Upper lobe of left lung (tissue), 6 donors: ENCODE measurements around the gene BFAR. TPM values are rescaled to one million over a fixed set of nuclear protein-coding genes. Genes with fewer than 3 reads are reported as not detected.

Experiments used
- ATAC-seq, 2 donors: fragments of 200-7000 bp; cut with Tn5 transposase; one replicate each; pipeline ENCODE4 v1.9.1; 2022; ENCODE audit warnings: mild to moderate bottlenecking in 2 of 2, moderate library complexity in 2 of 2; ENCODE audit not compliant: low FRiP score in 2 of 2
- DNase-seq, 2 donors: peaks; one replicate each; pipeline ENCODE4 v3.0.0-alpha.2; 2019 to 2020
- H3K27ac ChIP-seq, 4 donors: fragments of 200-600 bp; sonication (generic); one replicate each; pipeline ENCODE4 v1.5.1; 2016 to 2019
- H3K27me3 ChIP-seq, 4 donors: fragments of 200-600 bp; sonication (generic); one replicate each; pipeline ENCODE4 v1.5.1; 2017 to 2019
- H3K36me3 ChIP-seq, 4 donors: fragments of 200-600 bp; sonication (generic); one replicate each; pipeline ENCODE4 v1.5.1; 2016 to 2019
- H3K4me1 ChIP-seq, 4 donors: fragments of 200-600 bp; sonication (generic); one replicate each; pipeline ENCODE4 v1.5.1; 2018 to 2019
- H3K4me3 ChIP-seq, 4 donors: fragments of 200-600 bp; sonication (generic); one replicate each; pipeline ENCODE4 v1.5.1; 2017 to 2019; ENCODE audit warnings: mild to moderate bottlenecking in 2 of 4, moderate library complexity in 1 of 4
- H3K9me3 ChIP-seq, 4 donors: fragments of 200-600 bp; sonication (generic); one replicate each; pipeline ENCODE4 v1.5.1; 2018 to 2019
- CTCF ChIP-seq, 6 experiments: fragments of 450-650 bp in 4 of 6; fragments of 200-600 bp in 2 of 6; sonication (generic) in 2 of 6; IDR thresholded peaks; one replicate each; pipeline ENCODE4 v1.5.1; 2016 to 2019; ENCODE audit warnings: antibody characterized with exemption in 6 of 6
- EP300 ChIP-seq, 4 donors: sonication (generic); formaldehyde crosslinking; IDR thresholded peaks; one replicate each; pipeline ENCODE4 v1.5.1; 2017; ENCODE audit warnings: antibody characterized with exemption in 4 of 4, control low read depth in 2 of 4
- POLR2A ChIP-seq, 4 donors: fragments of 450-650 bp; IDR thresholded peaks; one replicate each; pipeline ENCODE4 v1.5.1; 2016 to 2017; ENCODE audit warnings: antibody characterized with exemption in 4 of 4, mild to moderate bottlenecking in 2 of 4
- POLR2AphosphoS5 ChIP-seq, 2 donors: sonication (generic); formaldehyde crosslinking; IDR thresholded peaks; one replicate each; pipeline ENCODE4 v1.5.1; 2017; ENCODE audit warnings: antibody characterized with exemption in 2 of 2
- WGBS, 2 donors: methylation state at CpG; one replicate each; pipeline ENCODE4 v1.1.5; 2017 to 2018; 5-methylcytosine and 5-hydroxymethylcytosine counted together
- total RNA-seq, 6 donors: library from RNA; depleted of rRNA in 4 of 6; stranded (reverse); fragments of >200 nt in 4 of 6; gene quantifications; one replicate each; pipeline versions ENCODE4 v1.1.0 to v1.2.1, GENCODE V29; 2016 to 2021
- donor health status: DM: no; HTN: no; CAD: no; lungs with moderate emphysema.
- donor health status: DM: no; HTN: yes; CAD: no; lungs with severe emphysema.

Gene BFAR
- total RNA-seq, 6 donors from 2014 or later, result 66.3 to 157 (median 104) TPM

- ATAC-seq, result no peak
- Histone ChIP-seq H3K27ac (peak overlapping the region; percentile 79 to 88 (median 83)), H3K4me1 (peaks cover 25 to 38% (median 32%) of the 10 kb centered on the region in 4 donors), H3K36me3 (peaks cover 21 to 88% (median 51%) of the 10 kb centered on the region in 4 donors), H3K27me3 (no peaks in the 10 kb centered on the region), H3K9me3 (no peaks in the 10 kb centered on the region), H3K4me3 (no peak overlapping the region)
- DNase-seq, result peak in 1 of 2 donors; percentile 31
- 43 to 77% methylated on average over 2 of the region's 2 CpGs for WGBS, 2 donors
- TF ChIP-seq POLR2A (IDR thresholded peaks at IDR 0.05) (peak in 2 of 4 donors; percentile 31 to 50), POLR2AphosphoS5 (IDR thresholded peaks at IDR 0.05) (peak in 1 of 2 donors; percentile 57), CTCF (IDR thresholded peaks at IDR 0.05) (no peak), EP300 (IDR thresholded peaks at IDR 0.05) (peak in 2 of 4 donors; percentile 57 to 82)
Measured at GRCh38 chr16:14658063-14658462, 25.3 kb downstream of the BFAR start.

GRCh38 chr16:14667347-14668266 lies 34.9 kb downstream of the BFAR start:
- Histone ChIP-seq H3K27me3 (no peaks in the 10 kb centered on the region), H3K4me3 (no peak overlapping the region), H3K36me3 (peaks cover 34 to 71% (median 62%) of the 10 kb centered on the region in 4 donors), H3K4me1 (peaks cover 0 to 10% (median 4%) of the 10 kb centered on the region in 4 donors), H3K9me3 (no peaks in the 10 kb centered on the region), H3K27ac (peak overlapping the region in 3 of 4 donors; percentile 18 to 84 (median 72))
- TF ChIP-seq POLR2A (IDR thresholded peaks at IDR 0.05) (peak in 1 of 4 donors; percentile 46), EP300 (IDR thresholded peaks at IDR 0.05) (peak in 1 of 4 donors; percentile 16), POLR2AphosphoS5 (IDR thresholded peaks at IDR 0.05) (no peak)
- ATAC-seq (peak; percentile 64 to 88), DNase-seq (peak in 1 of 2 donors; percentile 84)
- WGBS, 2 donors, result 72 to 82% methylated on average over 16 of the region's 16 CpGs

- no peak for ATAC-seq
- Histone ChIP-seq H3K9me3 (no peaks in the 10 kb centered on the region), H3K4me3 (no peak overlapping the region), H3K36me3 (peaks cover 23 to 60% (median 51%) of the 10 kb centered on the region in 4 donors), H3K27me3 (no peaks in the 10 kb centered on the region), H3K4me1 (peaks cover 0 to 13% (median 5%) of the 10 kb centered on the region in 4 donors), H3K27ac (peak overlapping the region in 2 of 4 donors; percentile 72 to 84)
- WGBS, 2 donors, result 78 to 94% methylated on average over 7 of the region's 7 CpGs
- TF ChIP-seq POLR2AphosphoS5 (IDR thresholded peaks at IDR 0.05), result no peak
- TF ChIP-seq EP300 (IDR thresholded peaks at IDR 0.05), result no peak
- no peak for TF ChIP-seq POLR2A (IDR thresholded peaks at IDR 0.05)
- TF ChIP-seq CTCF (IDR thresholded peaks at IDR 0.05), result no peak
- no peak for DNase-seq
Measured at GRCh38 chr16:14668556-14669223, 35.9 kb downstream of the BFAR start.

GRCh38 chr16:14669776-14670175 lies 37.0 kb downstream of the BFAR start:
- ATAC-seq, result no peak
- peak; percentile 23 to 57 for DNase-seq
- Histone ChIP-seq H3K4me1 (peaks cover 0 to 13% (median 5%) of the 10 kb centered on the region in 4 donors), H3K4me3 (no peak overlapping the region), H3K27ac (peak overlapping the region in 2 of 4 donors; percentile 10 to 60), H3K27me3 (no peaks in the 10 kb centered on the region), H3K36me3 (peaks cover 13 to 49% (median 41%) of the 10 kb centered on the region in 4 donors), H3K9me3 (no peaks in the 10 kb centered on the region)
- no peak for TF ChIP-seq EP300 (IDR thresholded peaks at IDR 0.05)
- no peak for TF ChIP-seq POLR2A (IDR thresholded peaks at IDR 0.05)
- peak in 1 of 6 experiments; percentile 16 for TF ChIP-seq CTCF (IDR thresholded peaks at IDR 0.05)
- TF ChIP-seq POLR2AphosphoS5 (IDR thresholded peaks at IDR 0.05), result no peak
- WGBS, 2 donors, result 83 to 100% methylated on average over 1 to 4 of the region's 4 CpGs
